ENCODE measurements around the gene FAM135A.
"Not testable (repeated sequence)": the region's sequence is repeated elsewhere in the genome, so short reads cannot be mapped to it uniquely, and the experiment has no call there.

Gene FAM135A

DNA sequence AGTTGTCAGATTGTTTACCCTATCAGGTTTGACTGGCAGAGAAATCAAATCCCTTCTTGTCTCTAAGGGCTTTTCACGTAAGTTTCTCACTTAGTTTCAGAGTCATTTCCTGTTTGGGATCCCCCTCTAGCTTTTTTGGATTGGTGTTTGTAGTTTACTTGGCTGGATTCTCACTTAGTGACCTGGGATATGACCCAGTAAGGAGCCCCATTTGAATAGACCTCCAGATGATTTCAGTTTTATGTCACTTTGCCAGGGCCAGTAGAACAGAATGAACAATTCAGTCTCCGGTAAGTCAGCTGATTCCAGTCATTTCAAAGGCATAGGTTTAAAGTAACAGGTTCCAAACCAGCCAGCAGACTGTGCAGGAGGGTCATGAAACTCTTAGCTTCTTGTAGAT lies 8.2 kb downstream of the FAM135A start:
- no peak overlapping the region for H3K27ac ChIP-seq (ENCODE audit: low read depth, low read length)
- no peak overlapping the region for H3K9ac ChIP-seq (ENCODE audit: low read depth, low read length)
- H3K36me3 ChIP-seq (ENCODE audit: insufficient read depth, low read length): peaks cover 40% of the 10 kb centered on the region
- no peaks in the 10 kb centered on the region for H3K9me3 ChIP-seq (ENCODE audit: insufficient read depth, low read depth, low read length)
- H3K4me3 ChIP-seq (ENCODE audit: low read length): no peak overlapping the region
- no peaks in the 10 kb centered on the region for H3K27me3 ChIP-seq (ENCODE audit: insufficient read depth, low read length)
- 89% methylated on average over 2 of the region's 2 CpGs for WGBS
- H3K4me1 ChIP-seq (ENCODE audit: insufficient read depth, low read length): peaks cover 5% of the 10 kb centered on the region; the same call in 1 of the 2 replicates

- H3K4me1 ChIP-seq (ENCODE audit: insufficient read depth, low read length): peaks cover 5% of the 10 kb centered on the region; the same call in 1 of the 2 replicates
- no peak overlapping the region for H3K4me3 ChIP-seq (ENCODE audit: low read length)
- WGBS: 93% methylated on average over 4 of the region's 5 CpGs
- H3K36me3 ChIP-seq (ENCODE audit: insufficient read depth, low read length): peaks cover 46% of the 10 kb centered on the region
- no peaks in the 10 kb centered on the region for H3K27me3 ChIP-seq (ENCODE audit: insufficient read depth, low read length)
- H3K9me3 ChIP-seq (ENCODE audit: insufficient read depth, low read depth, low read length): no peaks in the 10 kb centered on the region
- H3K9ac ChIP-seq (ENCODE audit: low read depth, low read length): no peak overlapping the region
- H3K27ac ChIP-seq (ENCODE audit: low read depth, low read length): no peak overlapping the region
These were observed 10.2 kb downstream of the FAM135A start for GRCh38 chr6:70423189-70424134.

DNA sequence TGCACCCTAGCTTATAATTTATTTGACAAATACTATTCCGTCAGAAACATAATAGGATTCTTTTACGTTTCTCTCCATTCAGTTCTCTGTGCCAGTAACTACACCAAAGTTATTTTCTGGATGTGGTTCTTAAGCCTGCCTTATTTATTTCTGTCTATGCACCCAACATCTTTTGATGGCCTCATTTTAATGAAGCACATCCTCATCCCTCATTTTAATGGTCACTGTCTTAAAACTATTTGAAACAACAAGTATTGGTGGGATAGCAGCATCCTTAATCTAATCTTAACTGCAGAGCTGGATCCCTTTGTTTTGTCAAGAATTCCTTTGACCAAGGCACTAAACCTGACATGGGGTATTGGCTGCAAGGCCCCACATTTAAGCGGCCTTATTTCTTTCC lies 11.0 kb downstream of the FAM135A start:
- no peak overlapping the region for H3K9ac ChIP-seq (ENCODE audit: low read depth, low read length)
- 95% methylated on average over 3 of the region's 3 CpGs for WGBS
- H3K27me3 ChIP-seq (ENCODE audit: insufficient read depth, low read length): no peaks in the 10 kb centered on the region
- H3K36me3 ChIP-seq (ENCODE audit: insufficient read depth, low read length): peaks cover 48% of the 10 kb centered on the region
- peaks cover 5% of the 10 kb centered on the region; the same call in 1 of the 2 replicates for H3K4me1 ChIP-seq (ENCODE audit: insufficient read depth, low read length)
- H3K27ac ChIP-seq (ENCODE audit: low read depth, low read length): no peak overlapping the region
- no peaks in the 10 kb centered on the region for H3K9me3 ChIP-seq (ENCODE audit: insufficient read depth, low read depth, low read length)
- H3K4me3 ChIP-seq (ENCODE audit: low read length): no peak overlapping the region

GRCh38 chr6:70436320-70436719 lies 23.0 kb downstream of the FAM135A start:
- no peak overlapping the region for H3K4me3 ChIP-seq (ENCODE audit: low read length)
- H3K36me3 ChIP-seq (ENCODE audit: insufficient read depth, low read length): peaks cover 73% of the 10 kb centered on the region
- no peaks in the 10 kb centered on the region for H3K27me3 ChIP-seq (ENCODE audit: insufficient read depth, low read length)
- H3K9ac ChIP-seq (ENCODE audit: low read depth, low read length): no peak overlapping the region
- 98% methylated on average over 5 of the region's 5 CpGs for WGBS
- H3K27ac ChIP-seq (ENCODE audit: low read depth, low read length): no peak overlapping the region
- H3K9me3 ChIP-seq (ENCODE audit: insufficient read depth, low read depth, low read length): no peaks in the 10 kb centered on the region
- H3K4me1 ChIP-seq (ENCODE audit: insufficient read depth, low read length): no peaks in the 10 kb centered on the region

DNA sequence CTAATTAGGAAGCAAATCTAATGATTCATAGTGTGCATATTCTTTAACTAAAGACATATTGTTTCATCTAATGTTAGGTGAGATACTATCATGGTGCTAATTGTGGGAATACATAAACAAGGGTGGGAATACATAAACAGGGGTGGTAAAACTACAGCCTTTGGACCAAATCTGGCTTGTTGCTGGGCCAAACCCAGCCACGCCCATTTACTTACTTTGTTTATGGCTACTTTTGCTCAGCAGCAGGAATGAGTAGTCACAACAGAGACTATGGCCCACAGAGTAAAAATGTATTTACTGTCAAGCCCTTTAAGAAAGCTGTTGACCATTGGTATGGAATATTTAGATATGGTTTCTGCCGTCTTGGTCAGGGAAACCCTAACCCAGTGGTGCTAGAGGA lies 31.7 kb downstream of the FAM135A start:
- no peaks in the 10 kb centered on the region for H3K27me3 ChIP-seq (ENCODE audit: insufficient read depth, low read length)
- H3K27ac ChIP-seq (ENCODE audit: low read depth, low read length): no peak overlapping the region
- H3K36me3 ChIP-seq (ENCODE audit: insufficient read depth, low read length): peaks cover 60% of the 10 kb centered on the region
- no peaks in the 10 kb centered on the region for H3K4me1 ChIP-seq (ENCODE audit: insufficient read depth, low read length)
- peaks cover 15% of the 10 kb centered on the region for H3K9me3 ChIP-seq (ENCODE audit: insufficient read depth, low read depth, low read length)
- H3K9ac ChIP-seq (ENCODE audit: low read depth, low read length): no peak overlapping the region
- no peak overlapping the region for H3K4me3 ChIP-seq (ENCODE audit: low read length)
- WGBS: 100% methylated on average over 2 of the region's 2 CpGs

GRCh38 chr6:70447343-70448070 lies 34.2 kb downstream of the FAM135A start:
- H3K27me3 ChIP-seq (ENCODE audit: insufficient read depth, low read length); H3K9ac ChIP-seq (ENCODE audit: low read depth, low read length); H3K27ac ChIP-seq (ENCODE audit: low read depth, low read length); H3K4me3 ChIP-seq (ENCODE audit: low read length); H3K4me1 ChIP-seq (ENCODE audit: insufficient read depth, low read length): not testable (repeated sequence)
- 95% methylated on average over 13 of the region's 13 CpGs for WGBS
- peaks cover 50% of the 10 kb centered on the region for H3K36me3 ChIP-seq (ENCODE audit: insufficient read depth, low read length)
- peaks cover 15% of the 10 kb centered on the region for H3K9me3 ChIP-seq (ENCODE audit: insufficient read depth, low read depth, low read length)

- H3K36me3 ChIP-seq (ENCODE audit: insufficient read depth, low read length): peaks cover 34% of the 10 kb centered on the region
- not testable (repeated sequence) for H3K9me3 ChIP-seq (ENCODE audit: insufficient read depth, low read depth, low read length)
These were observed 40.6 kb downstream of the FAM135A start for GRCh38 chr6:70453899-70454298.

DNA sequence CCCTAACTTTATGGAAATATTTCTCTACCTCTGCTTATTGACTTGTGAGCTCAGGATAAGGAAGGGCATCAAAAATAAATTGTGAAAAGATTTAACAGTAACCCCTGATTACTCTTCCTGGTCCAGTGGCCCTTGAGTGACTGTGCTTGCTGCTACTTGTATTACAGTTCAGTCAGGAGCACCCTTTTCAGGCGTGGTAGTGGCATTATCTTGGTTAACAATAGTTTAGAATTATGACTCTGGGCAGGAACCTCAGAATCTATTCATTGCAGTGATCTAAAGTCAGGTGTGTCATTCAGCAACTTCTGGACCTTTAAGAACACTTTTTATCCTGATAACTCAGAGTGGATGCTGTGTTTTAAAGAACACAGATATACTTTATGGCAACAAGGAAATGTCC lies 43.4 kb downstream of the FAM135A start:
- Histone ChIP-seq H3K27me3 (ENCODE audit: insufficient read depth, low read length) (no peaks in the 10 kb centered on the region), H3K9me3 (ENCODE audit: insufficient read depth, low read depth, low read length) (no peaks in the 10 kb centered on the region; the same call in 1 of the 2 replicates), H3K4me3 (ENCODE audit: low read length) (no peak overlapping the region), H3K9ac (ENCODE audit: low read depth, low read length) (no peak overlapping the region), H3K27ac (ENCODE audit: low read depth, low read length) (no peak overlapping the region), H3K36me3 (ENCODE audit: insufficient read depth, low read length) (peaks cover 30% of the 10 kb centered on the region), H3K4me1 (ENCODE audit: insufficient read depth, low read length) (no peaks in the 10 kb centered on the region)
- 86% methylated on average over 1 of the region's 1 CpG for WGBS

More at GRCh38 chr6:70453899-70454298, 40.6 kb downstream of the FAM135A start:
- WGBS: 94% methylated on average over 2 of the region's 2 CpGs
- H3K27ac ChIP-seq (ENCODE audit: low read depth, low read length); H3K4me3 ChIP-seq (ENCODE audit: low read length); H3K27me3 ChIP-seq (ENCODE audit: insufficient read depth, low read length); H3K9ac ChIP-seq (ENCODE audit: low read depth, low read length); H3K4me1 ChIP-seq (ENCODE audit: insufficient read depth, low read length): not testable (repeated sequence)

GRCh38 chr6:70459235-70459634 lies 45.9 kb downstream of the FAM135A start:
- H3K4me1 ChIP-seq (ENCODE audit: insufficient read depth, low read length): no peaks in the 10 kb centered on the region
- WGBS: no CpG with 5 or more reads among the region's 2 CpGs
- no peak overlapping the region for H3K4me3 ChIP-seq (ENCODE audit: low read length)
- no peaks in the 10 kb centered on the region for H3K27me3 ChIP-seq (ENCODE audit: insufficient read depth, low read length)
- peaks cover 15% of the 10 kb centered on the region for H3K36me3 ChIP-seq (ENCODE audit: insufficient read depth, low read length)
- no peaks in the 10 kb centered on the region for H3K9me3 ChIP-seq (ENCODE audit: insufficient read depth, low read depth, low read length)
- no peak overlapping the region for H3K9ac ChIP-seq (ENCODE audit: low read depth, low read length)
- no peak overlapping the region for H3K27ac ChIP-seq (ENCODE audit: low read depth, low read length)

DNA sequence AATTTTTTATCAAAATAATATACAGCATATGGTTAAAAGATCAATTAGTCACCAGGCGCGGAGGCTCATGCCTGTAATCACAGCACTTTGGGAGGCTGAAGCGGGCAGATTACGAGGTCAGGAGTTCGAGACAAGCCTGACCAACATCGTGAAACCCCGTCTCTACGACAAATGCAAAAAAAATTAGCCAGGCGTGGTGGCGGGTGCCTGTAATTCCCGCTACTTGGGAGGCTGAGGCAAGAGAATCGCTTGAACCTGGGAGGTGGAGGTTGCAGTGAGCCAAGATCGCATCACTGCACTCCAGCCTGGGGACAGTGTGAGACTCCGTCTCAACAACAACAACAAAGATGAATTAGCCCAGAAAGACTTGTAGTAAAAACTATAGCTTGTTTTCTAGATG lies 46.4 kb downstream of the FAM135A start:
- not testable (repeated sequence) for H3K9ac ChIP-seq (ENCODE audit: low read depth, low read length); H3K4me1 ChIP-seq (ENCODE audit: insufficient read depth, low read length); H3K9me3 ChIP-seq (ENCODE audit: insufficient read depth, low read depth, low read length); H3K27me3 ChIP-seq (ENCODE audit: insufficient read depth, low read length); H3K27ac ChIP-seq (ENCODE audit: low read depth, low read length); H3K4me3 ChIP-seq (ENCODE audit: low read length)
- peaks cover 17% of the 10 kb centered on the region for H3K36me3 ChIP-seq (ENCODE audit: insufficient read depth, low read length)
- 96% methylated on average over 14 of the region's 14 CpGs for WGBS

GRCh38 chr6:70470016-70470415 lies 56.7 kb downstream of the FAM135A start:
- no peaks in the 10 kb centered on the region; the same call in 1 of the 2 replicates for H3K9me3 ChIP-seq (ENCODE audit: insufficient read depth, low read depth, low read length)
- H3K27me3 ChIP-seq (ENCODE audit: insufficient read depth, low read length): no peaks in the 10 kb centered on the region
- H3K27ac ChIP-seq (ENCODE audit: low read depth, low read length): no peak overlapping the region
- H3K9ac ChIP-seq (ENCODE audit: low read depth, low read length): no peak overlapping the region
- H3K4me3 ChIP-seq (ENCODE audit: low read length): no peak overlapping the region
- H3K4me1 ChIP-seq (ENCODE audit: insufficient read depth, low read length): peaks cover 11% of the 10 kb centered on the region
- H3K36me3 ChIP-seq (ENCODE audit: insufficient read depth, low read length): peaks cover 31% of the 10 kb centered on the region
